ENCODE measurements around the gene DISP2.

Gene DISP2

GRCh38 chr15:40386480-40386879, 28.5 kb downstream of the DISP2 start:
- no peak for TF ChIP-seq GLIS2 (tag by site-specific recombination; IDR thresholded peaks at IDR 0.05)
- TF ChIP-seq ZNF146 (tag by site-specific recombination; IDR thresholded peaks at IDR 0.05) = no peak
- no peak for TF ChIP-seq ZBTB17 (tag by site-specific recombination; IDR thresholded peaks at IDR 0.05)
- TF ChIP-seq, protein P1, sequence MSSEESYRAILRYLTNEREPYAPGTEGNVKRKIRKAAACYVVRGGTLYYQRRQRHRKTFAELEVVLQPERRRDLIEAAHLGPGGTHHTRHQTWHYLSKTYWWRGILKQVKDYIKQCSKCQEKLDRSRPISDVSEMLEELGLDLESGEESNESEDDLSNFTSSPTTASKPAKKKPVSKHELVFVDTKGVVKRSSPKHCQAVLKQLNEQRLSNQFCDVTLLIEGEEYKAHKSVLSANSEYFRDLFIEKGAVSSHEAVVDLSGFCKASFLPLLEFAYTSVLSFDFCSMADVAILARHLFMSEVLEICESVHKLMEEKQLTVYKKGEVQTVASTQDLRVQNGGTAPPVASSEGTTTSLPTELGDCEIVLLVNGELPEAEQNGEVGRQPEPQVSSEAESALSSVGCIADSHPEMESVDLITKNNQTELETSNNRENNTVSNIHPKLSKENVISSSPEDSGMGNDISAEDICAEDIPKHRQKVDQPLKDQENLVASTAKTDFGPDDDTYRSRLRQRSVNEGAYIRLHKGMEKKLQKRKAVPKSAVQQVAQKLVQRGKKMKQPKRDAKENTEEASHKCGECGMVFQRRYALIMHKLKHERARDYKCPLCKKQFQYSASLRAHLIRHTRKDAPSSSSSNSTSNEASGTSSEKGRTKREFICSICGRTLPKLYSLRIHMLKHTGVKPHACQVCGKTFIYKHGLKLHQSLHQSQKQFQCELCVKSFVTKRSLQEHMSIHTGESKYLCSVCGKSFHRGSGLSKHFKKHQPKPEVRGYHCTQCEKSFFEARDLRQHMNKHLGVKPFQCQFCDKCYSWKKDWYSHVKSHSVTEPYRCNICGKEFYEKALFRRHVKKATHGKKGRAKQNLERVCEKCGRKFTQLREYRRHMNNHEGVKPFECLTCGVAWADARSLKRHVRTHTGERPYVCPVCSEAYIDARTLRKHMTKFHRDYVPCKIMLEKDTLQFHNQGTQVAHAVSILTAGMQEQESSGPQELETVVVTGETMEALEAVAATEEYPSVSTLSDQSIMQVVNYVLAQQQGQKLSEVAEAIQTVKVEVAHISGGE (tag by site-specific recombination; conservative IDR thresholded peaks at IDR 0.05; ENCODE audit: low read depth) = no peak
- TF ChIP-seq ZNF548 (tag by site-specific recombination; IDR thresholded peaks at IDR 0.05) = no peak
- TF ChIP-seq, protein P2, sequence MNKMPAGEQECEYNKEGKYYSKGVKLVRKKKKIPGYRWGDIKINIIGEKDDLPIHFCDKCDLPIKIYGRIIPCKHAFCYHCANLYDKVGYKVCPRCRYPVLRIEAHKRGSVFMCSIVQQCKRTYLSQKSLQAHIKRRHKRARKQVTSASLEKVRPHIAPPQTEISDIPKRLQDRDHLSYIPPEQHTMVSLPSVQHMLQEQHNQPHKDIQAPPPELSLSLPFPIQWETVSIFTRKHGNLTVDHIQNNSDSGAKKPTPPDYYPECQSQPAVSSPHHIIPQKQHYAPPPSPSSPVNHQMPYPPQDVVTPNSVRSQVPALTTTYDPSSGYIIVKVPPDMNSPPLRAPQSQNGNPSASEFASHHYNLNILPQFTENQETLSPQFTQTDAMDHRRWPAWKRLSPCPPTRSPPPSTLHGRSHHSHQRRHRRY (tag by site-specific recombination; IDR thresholded peaks at IDR 0.05) = no peak
- no peak for TF ChIP-seq FEZF1 (tag by site-specific recombination; IDR thresholded peaks at IDR 0.05)
- no peak for TF ChIP-seq ZNF560 (tag by site-specific recombination; IDR thresholded peaks at IDR 0.05; ENCODE audit: borderline replicate concordance)
- peaks cover 16 to 66% of the 10 kb centered on the region in 2 experiments for H3K36me3 ChIP-seq (ENCODE audit: control insufficient read depth in 2 of 2, insufficient read depth in 1 of 2, low read length in 2 of 2)
- ChIA-PET CTCF (interaction anchor here (0.6 kb wide), 1 partner anchor 471 kb away, joined by 3 read pairs; no protein-coding TSS in a partner anchor), POLR2A (interaction anchor here (1.4 to 2.2 kb wide), 2 partner anchors 10 to 19 kb away, joined by 6 to 9 read pairs; partner anchors contain the start of gene IVD)
- H3K27ac ChIP-seq (ENCODE audit: extremely low read depth, low read depth, low read length) = no peak overlapping the region
- H3K4me1 ChIP-seq (ENCODE audit: control insufficient read depth, insufficient read depth, low read length) = no peaks in the 10 kb centered on the region
- H3K4me3 ChIP-seq (ENCODE audit: low read depth, low read length) = no peak overlapping the region
- no peaks in the 10 kb centered on the region for H3K9me3 ChIP-seq (ENCODE audit: control insufficient read depth, insufficient read depth, low read depth, low read length)

- H3K9me3 ChIP-seq (ENCODE audit: control insufficient read depth, insufficient read depth, low read depth, low read length) = no peaks in the 10 kb centered on the region
- no peak overlapping the region for H3K27ac ChIP-seq (ENCODE audit: extremely low read depth, low read depth, low read length)
- ChIA-PET POLR2A (interaction anchor here (0.6 to 1.3 kb wide), 3 partner anchors 17 to 521 kb away, joined by 3 to 6 read pairs (median 3); partner anchors contain the start of gene IVD), CTCF (interaction anchor here (0.6 kb wide), 1 partner anchor 309 kb away, joined by 3 read pairs; no protein-coding TSS in a partner anchor)
- TF ChIP-seq ZNF530 (tag by site-specific recombination; IDR thresholded peaks at IDR 0.05; ENCODE audit: low read depth) (no peak), ZNF792 (tag by site-specific recombination; IDR thresholded peaks at IDR 0.05) (no peak), ZNF10 (tag by site-specific recombination; IDR thresholded peaks at IDR 0.05) (no peak), ZBTB8A (tag by site-specific recombination; IDR thresholded peaks at IDR 0.05) (no peak), ZBTB1 (tag by site-specific recombination; IDR thresholded peaks at IDR 0.05) (no peak), SP2 (tag by site-specific recombination; IDR thresholded peaks at IDR 0.05) (no peak), ZNF19 (tag by site-specific recombination; IDR thresholded peaks at IDR 0.05; ENCODE audit: low read depth) (no peak), ZNF426 (tag by site-specific recombination; IDR thresholded peaks at IDR 0.05) (no peak), ZNF114 (tag by site-specific recombination; IDR thresholded peaks at IDR 0.05) (no peak), ZNF302 (tag by site-specific recombination; IDR thresholded peaks at IDR 0.05; ENCODE audit: low read depth) (no peak), ZNF148 (tag by site-specific recombination; IDR thresholded peaks at IDR 0.05; ENCODE audit: borderline replicate concordance) (no peak), ZNF473 (tag by site-specific recombination; IDR thresholded peaks at IDR 0.05) (no peak), ZNF521 (tag by site-specific recombination; IDR thresholded peaks at IDR 0.05) (no peak), ZNF37A (tag by site-specific recombination; IDR thresholded peaks at IDR 0.05) (no peak), ZNF585B (tag by site-specific recombination; IDR thresholded peaks at IDR 0.05) (no peak), ZXDB (tag by site-specific recombination; IDR thresholded peaks at IDR 0.05) (no peak)
- TF ChIP-seq, protein P3, sequence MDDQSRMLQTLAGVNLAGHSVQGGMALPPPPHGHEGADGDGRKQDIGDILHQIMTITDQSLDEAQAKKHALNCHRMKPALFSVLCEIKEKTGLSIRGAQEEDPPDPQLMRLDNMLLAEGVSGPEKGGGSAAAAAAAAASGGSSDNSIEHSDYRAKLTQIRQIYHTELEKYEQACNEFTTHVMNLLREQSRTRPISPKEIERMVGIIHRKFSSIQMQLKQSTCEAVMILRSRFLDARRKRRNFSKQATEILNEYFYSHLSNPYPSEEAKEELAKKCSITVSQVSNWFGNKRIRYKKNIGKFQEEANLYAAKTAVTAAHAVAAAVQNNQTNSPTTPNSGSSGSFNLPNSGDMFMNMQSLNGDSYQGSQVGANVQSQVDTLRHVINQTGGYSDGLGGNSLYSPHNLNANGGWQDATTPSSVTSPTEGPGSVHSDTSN (CRISPR knock-in tag; IDR thresholded peaks at IDR 0.05) = no peak
- TF ChIP-seq, protein P2 (tag by site-specific recombination; IDR thresholded peaks at IDR 0.05) = no peak
- H3K4me1 ChIP-seq (ENCODE audit: control insufficient read depth, insufficient read depth, low read length) = no peaks in the 10 kb centered on the region
- H3K36me3 ChIP-seq (ENCODE audit: control insufficient read depth in 2 of 2, insufficient read depth in 1 of 2, low read length in 2 of 2) = peaks cover 31 to 92% of the 10 kb centered on the region in 2 experiments
- H3K4me3 ChIP-seq (ENCODE audit: low read depth, low read length) = no peak overlapping the region
These were observed 31.2 kb downstream of the DISP2 start for GRCh38 chr15:40388941-40389823.

Measured in HEK293 (cell line).